HG03378 (cell line): ENCODE measurements around the gene EN2.
"Not testable (repeated sequence)": the region's sequence is repeated elsewhere in the genome, so short reads cannot be mapped to it uniquely, and the experiment has no call there.

Source experiments
- ATAC-seq: cut with Tn5 transposase; IDR thresholded peaks from one replicate; pipeline ENCODE4 v1.9.1; 2021; ENCODE audit warnings: mild to moderate bottlenecking, moderate library complexity; ENCODE audit not compliant: unreplicated experiment

The EN2 gene

DNA sequence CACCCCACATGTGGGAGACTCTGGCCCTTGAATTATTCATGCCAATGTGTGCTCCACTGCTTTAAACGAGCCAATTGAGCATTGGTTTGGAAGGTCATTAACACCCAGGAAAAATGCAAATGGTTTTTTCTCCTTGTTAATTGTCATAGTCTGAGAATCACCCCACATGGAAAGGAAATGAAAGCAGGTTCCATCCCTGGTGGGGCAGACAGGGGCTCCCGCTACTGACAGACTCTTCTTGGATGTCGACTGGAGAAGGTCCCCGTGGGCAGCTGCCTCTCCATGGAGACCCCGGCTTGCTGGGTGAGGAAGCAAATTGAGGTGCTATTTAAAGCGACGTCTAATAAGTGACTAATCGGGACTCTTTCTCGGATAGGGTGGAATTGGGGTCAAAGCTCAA lies 32.0 kb upstream of the EN2 start:
- no peak for ATAC-seq

DNA sequence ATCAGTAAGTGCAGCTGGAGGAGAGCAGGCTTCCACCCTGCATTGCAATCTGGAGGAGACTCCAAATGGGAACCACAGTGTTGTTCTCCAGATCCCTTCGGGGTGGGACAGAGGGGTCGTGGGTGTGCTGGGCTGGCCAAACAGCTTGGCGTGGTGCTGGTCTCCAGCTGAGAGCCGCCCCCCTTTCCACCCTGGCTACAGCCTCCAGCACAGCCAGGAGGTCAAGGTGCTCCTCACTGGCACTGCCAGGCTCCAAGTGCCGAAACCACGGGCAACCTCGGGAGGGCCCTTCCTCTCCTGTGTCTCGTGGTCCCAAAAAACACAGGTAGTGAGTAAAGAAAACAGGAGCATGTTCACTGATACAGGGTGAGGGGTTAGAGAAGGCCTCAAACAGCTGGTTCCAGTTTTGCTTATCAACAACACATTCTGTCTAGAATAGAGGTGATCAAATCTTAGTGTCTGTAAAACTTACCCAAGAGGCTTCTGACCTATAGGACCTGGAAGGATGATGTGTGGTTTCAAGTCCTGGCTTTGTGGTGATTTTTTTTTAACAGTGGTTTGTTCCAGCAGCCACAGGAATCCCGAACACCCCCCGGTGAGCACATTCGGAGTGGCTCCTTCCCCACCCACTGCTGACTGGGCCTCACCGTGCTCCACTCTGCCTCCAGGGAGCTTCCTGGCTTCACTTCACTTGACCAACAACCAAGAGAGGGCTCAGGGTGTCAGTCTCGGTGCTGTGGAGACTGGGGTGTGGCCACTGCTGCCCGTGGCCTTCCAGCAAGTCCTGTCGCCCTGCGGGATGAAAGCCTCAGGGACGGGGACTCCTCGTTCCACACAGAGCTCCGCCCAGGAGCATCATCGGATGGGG lies 31.2 kb upstream of the EN2 start:
- ATAC-seq = no peak

DNA sequence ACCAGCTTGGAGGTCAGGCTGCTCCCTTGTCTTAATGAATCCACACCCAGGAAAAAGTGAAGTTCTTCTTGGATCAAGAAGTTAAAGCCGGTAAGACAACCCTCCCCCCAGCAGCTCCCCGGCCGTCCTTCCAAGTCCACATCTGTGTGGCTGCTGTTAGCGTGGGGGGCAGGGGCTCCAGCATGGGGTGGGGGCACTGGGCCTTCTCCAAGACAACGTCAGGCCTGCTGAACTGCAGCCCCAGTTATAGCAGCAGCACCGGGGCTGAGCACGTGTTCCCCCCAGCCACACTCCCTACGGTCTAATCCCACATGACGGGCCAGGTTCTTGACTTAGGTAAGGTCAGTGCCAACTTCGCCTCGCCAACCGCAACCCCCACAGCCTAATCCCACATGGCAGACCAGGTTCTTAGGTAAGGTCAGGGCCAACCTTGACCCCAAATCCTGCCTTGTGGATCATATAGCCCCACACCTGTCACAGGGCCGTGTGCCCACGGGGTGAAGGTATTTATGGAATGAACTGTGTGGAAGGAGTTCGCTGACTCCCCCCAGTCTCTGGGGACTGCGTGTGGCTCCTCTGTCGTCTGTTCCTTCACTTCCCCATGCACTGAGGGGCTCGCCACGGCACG lies 30.4 kb upstream of the EN2 start:
- no peak for ATAC-seq

DNA sequence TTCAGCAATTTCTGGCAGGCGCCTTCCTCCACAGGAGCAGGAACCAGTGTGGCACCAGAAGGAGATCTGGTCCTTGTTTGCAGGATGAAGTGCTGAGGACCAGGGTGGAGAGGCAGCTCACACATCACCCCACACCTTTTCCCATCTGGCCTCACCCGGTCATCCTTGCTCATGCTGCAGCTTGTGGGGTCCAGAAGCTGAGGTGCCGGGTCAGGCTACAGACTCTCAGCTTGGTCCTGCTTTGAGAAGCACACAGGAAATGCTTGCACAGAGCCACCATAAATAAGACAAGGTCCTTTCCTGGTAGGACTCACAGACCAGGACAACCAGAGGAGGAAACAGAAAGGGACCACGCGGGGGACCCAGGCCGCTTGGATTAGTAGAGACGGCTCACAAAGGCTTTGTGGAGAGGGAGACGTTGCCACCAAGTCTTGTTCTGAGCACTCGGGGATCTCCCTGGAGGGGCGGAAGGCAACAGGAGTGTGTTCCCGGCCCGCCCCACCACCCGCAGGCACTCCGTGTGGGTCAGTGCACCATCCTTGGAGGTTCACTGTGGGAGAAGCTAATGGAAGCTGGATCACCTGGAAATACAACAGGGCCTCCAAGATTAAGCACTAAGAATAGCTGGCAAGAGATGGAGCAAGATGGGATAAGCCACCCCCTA lies 29.6 kb upstream of the EN2 start:
- ATAC-seq = no peak

DNA sequence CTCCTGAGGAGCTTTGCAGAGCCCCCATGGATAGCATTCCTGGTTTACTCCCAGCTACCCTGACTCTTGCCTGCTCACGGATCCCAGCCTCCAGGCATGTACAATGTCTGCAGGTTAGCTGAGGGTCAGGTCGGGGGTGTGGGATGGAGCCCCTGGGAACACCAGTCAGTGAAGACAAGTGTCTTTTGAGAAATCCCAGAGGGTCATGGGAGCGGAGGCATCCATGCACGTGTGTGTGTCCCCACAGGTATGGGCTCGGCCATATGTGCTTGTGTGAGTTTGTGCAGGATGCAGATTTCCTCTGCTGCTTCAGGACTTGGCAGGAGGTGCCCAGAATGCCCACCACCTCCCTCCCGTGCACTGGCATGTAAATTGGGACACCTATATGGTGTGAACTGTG lies 28.3 kb upstream of the EN2 start:
- ATAC-seq = no peak

DNA sequence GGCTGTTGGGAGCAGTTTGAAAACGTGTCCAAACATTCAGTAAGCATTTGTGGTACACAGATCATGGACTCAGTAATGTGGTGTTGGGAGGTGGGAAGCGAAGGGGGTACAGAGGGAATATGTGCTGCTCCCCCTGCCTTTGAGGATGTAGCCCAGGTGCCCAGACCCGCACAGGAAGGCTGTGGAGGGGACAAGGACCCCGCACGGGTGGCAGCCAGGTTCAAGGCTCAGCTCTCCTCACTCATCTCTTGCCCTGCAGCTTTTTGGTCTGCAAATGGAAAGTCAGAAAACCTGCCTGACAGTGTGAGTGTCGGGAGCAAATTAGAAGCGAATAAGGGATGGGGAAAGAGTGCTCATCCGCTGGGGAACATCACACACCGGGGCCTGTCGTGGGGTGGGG lies 27.3 kb upstream of the EN2 start:
- ATAC-seq = no peak

DNA sequence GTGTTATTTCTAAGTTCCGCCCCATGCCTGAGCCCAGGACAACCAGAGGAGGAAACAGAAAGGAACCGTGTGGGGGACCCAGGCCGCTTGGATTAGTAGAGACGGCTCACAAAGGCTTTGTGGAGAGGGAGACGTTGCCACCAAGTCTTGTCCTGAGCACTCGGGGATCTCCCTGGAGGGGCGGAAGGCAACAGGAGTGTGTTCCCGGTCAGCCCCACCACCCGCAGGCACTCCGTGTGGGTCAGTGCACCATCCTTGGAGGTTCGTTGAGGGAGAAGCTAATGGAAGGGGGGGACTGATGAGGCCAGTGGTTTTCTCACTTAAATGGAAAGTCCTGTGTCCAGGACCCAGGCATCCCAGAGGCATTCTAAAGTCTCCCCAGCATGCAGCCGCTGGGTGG lies 26.7 kb upstream of the EN2 start:
- no peak for ATAC-seq

DNA sequence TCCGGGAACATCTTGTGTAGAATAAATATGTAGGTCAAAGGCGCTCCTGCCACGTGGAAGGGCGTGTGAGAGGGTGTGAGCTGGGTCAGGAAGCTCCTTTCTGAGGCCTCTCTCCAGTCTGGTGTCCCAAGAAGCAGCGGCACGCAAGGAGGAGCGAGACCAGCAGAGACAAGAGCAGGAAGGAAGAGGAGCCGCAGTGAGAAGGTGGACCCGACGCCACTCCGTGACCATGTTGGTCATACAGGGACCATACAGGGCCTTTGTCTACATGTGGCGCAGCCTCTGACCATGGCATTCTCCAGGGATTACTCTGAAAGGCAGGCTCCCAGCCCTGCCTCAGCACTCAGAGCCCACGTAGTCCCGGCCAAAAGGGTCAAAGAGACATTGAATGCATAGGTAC lies 26.2 kb upstream of the EN2 start:
- ATAC-seq = no peak

DNA sequence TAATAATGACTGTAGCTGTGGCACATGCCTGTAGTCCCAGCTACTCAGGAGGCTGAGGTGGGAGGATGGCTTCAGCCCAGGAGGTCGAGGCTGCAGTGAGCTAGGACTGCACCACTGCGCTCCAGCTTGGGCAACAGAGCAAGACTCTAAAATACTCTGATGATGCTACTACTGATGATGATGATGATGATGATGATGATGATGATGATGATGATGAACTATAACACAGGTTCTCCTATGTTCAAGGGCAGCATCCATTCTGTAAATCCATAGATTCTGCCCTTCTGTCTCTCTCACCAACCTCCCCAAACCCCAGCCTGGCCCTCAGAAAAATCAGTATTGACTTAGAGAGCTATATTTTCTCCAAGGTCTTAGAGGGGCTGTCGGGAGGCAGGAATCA lies 22.8 kb upstream of the EN2 start:
- ATAC-seq = no peak

DNA sequence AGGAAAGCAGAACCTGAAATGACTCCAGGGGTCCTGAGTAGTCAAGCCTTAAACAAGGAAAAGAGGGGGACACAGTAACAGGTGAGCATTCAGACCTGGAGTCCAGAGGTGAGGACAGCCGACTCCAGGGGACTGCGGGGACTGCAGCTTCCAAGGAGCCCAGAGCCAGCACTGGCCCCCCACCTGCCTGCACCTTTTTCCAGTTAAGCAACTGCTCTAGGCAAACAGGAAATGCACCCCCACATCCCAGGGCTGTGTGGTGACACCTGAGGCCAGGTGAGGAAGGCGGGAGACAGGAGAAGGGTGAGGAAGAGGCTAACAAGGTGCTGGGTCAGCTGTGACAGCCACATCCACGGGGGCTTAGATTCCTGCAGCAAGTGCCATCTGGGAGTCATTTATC lies 20.1 kb upstream of the EN2 start:
- ATAC-seq = no peak

DNA sequence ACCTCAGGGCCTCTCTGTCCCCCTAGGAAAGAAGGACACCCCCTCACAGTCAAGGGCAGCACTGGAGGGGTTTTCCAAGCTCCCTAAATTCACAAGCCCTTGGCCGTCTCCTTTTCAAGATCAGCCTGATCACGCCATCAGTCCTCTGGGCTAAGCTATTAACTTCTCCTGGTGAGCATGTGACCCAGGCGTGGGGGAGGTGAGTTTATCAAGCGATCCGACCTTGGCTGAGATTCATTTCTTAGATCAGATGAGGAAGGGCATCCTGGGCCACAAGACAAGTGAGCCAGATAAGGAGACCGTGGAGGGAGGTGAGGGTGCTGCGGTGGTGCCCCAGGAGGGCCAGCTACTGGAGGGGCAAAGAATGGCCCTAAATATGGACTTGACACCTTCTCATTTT lies 19.2 kb upstream of the EN2 start:
- ATAC-seq = no peak

DNA sequence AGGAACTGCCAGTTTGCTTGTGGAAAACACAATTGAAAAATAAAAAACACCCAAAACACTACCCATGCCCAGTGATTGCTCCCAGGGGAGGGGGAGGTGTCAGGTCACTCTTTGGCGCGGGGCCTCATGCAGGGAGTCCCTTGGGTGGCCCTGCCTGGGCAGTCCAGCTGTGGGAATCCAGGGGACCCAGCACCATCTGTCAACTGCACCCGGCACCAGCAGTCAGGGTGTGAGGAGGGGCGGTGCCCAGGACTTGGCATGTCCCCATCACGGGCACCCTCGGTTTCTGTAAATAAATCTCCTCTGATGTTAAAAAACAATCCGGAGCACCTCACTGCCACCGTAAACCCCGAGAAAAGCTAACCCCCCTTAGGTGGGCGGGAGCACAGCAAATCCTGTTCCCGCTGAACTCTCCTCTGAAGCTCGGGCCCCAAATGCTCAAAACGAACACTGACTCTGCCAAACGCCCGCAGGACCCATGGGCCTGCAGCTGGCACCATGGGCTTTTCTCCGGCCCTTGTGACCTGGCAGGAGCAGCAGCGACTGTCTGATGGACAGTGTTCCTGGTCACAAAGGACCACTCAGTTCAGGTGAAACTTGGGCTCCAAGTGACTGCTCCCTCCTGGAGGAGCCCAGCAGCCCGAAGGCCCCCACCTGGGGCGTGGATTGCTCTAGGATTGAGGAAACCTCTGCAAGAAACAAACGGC lies 18.5 kb upstream of the EN2 start:
- no peak for ATAC-seq

DNA sequence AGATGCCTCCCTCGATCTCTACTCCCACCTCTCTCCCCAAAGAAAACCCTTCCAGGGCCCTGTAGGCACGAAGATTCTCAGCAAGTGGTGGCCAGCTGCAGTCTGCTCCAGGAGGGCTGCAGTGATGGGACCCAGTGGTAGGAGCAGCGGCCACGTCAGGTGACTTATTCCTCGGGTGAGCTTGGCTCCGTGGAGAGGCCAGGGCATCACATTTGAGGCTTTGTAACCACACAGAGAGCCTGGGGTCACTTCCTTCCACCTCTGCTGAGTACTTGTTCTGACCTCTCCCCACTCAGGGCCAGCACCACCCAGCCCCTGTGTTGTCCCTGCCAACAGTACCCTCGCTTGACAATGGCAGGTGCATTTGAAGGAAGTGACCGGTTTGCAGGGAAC lies 17.9 kb upstream of the EN2 start:
- ATAC-seq = no peak

DNA sequence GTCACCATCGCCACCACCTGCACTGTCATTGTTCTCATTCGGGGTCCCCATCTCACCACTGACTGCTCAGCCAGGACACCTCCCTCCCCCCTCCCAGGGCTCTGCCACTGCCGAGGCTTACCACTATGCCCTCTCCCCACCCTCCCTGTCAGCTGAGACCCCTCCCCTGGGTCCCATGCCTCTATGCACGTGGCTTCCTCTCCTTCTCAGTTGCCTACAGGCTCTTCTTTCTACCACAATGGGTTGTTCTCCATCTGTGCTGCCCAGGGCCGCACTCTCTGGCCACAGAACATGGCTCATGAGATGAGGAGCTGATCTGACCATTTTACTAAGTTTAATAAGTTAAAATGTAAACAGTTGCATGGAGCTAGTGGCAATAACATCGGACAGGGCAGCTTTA lies 16.1 kb upstream of the EN2 start:
- ATAC-seq = no peak

DNA sequence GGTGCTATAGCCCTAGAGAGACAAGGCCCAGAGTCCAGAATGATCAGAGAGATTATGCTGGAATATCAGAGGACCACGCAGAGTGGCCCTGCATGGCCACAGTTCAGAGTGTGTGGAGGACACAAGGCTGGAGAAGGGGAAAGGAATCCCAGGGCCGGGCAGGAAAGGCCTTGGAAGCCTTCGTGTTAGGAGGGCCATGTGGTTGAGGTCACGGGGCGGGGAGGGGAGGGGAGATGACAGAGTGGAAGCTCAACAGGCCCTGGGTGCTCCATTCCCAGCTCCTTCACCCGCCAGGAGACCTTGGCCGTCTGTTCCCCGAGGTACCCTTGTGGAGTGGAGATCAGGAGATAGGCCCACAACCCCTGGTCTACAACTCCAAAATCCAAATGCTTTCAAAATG lies 13.2 kb upstream of the EN2 start:
- ATAC-seq = no peak

DNA sequence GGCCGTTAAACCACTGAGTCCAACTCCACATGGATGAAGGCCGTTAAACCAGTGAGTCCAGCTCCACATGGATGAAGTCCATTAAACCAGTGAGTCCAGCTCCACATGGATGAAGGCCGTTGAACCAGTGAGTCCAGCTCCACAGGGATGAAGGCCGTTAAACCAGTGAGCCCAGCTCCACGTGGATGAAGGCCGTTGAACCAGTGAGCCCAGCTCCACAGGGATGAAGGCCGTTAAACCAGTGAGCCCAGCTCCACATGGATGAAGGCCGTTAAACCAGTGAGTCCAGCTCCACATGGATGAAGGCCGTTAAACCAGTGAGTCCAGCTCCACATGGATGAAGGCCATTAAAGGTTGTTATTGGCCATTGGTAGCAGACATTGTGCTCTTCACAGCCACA lies 12.3 kb upstream of the EN2 start:
- ATAC-seq = not testable (repeated sequence)

DNA sequence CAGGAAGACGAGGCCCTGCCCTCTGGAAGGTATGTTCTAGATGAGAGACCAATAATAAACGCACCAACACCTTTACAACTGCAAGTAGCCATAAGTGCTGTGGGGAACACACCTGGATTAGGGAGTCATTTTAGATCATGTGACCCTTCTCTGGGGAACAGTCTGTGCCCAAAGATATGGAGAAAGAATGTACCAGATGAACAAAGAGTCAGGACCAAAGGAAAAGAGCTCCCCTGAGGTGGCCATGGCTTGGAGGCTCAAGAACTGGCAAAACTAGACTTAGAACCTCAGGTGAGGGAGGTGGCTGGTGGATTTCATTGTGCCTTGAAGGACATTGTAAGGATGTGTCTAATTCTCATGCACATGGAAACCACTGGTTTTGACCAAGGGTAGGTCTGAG lies 10.3 kb upstream of the EN2 start:
- no peak for ATAC-seq

DNA sequence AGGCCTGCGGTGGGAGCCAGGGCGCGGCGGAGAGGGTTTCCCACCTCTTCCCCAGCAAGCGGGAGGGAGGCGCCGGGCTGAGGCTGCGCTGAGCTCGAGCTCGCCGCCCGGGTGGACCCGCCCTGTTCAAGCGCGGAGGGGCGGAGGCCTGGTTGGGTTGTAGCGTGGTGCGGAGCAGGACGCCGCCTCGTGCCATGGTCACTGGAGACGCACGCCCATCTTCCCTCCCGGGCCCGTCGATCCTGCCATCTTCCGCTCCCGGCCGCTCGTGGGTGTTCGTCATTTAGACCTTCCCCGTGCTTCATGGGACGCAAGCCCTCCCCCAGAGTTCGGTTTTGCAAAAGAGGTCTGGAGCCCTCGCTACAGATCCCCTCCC lies 9.3 kb upstream of the EN2 start:
- ATAC-seq = no peak

DNA sequence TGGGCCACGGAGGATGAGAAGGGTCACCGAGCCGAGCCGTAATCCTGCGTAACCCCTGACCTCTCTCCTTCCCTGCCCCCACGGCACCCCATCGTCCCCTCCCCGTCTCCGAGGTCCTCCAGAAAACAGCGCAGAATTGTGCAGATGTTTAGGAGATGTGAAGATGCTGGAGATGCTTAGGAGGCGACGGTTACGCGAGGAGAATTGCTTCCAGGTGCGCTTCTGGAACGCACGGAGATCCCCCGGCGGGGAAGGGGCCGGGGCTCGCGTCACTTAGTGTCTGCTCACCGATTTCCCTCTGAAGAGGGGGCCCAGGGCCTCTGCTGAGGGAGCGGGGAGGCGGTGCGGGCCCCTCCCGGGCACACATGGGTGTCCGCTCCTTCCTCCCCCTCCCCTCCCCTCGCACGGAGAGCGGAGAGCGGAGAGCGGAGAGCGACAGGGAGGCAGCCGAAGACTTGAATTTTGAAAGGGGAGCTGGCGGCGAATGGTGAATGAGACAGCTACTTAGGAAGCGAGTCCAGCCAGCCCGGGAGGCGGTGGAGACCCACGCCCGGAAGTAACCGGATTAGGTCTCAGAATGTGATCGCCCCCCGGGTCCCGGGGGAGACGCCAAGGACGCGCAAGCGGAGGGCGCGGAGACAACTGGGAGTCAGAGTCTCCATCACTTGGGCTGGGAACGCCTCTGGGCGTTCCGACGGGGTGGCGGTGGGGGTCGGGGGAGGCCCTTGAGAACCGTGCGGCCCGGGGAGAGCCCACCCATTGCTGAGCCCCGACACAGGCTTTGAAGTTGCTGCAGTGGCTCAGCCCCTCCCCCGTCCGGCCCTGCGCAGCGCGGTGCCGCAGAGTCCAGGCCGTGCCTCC lies 8.7 kb upstream of the EN2 start:
- ATAC-seq = no peak

DNA sequence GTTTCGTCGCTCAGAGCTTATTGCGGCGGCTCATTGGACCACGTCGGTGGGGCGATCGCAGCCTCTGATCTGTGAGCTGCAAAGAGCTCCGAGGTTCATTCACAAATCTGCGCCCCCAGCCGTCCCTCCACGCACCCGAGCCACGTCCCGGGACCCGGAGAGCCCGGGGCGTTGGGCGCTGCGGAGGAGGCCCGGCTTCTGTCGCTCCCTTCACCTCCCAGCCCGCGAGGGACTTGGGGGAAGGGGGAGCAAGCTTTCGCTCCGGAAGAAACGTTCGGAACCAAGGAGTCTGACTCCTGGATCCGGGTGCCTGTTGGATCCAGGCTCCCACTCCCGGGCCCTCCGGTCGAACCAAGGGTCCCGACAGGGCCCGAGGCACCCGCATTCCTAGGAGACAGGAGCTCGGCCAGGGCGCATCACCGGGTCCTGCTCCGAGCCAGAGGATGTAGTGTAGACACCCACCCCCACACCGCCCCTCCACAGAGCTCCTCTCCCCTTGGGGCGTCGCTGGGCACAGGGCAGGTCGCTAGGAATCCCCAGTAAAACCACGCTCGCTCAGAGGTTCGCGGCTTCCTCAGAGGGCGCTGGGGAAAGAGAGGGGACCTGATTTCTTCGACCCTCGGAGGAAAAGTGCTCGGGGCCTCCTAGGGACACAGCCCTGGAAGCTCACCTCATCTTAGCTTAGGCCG lies 7.9 kb upstream of the EN2 start:
- no peak for ATAC-seq
